Posterior vena cava (tissue), 2 donors: ENCODE results near the gene HMGA1. TPM values are rescaled to one million over a fixed set of nuclear protein-coding genes. Genes with fewer than 3 reads are reported as not detected.
"Not testable (repeated sequence)": the region's sequence is repeated elsewhere in the genome, so short reads cannot be mapped to it uniquely, and the experiment has no call there.

Experiments used
- DNase-seq: peaks from one replicate; pipeline ENCODE4 v3.0.0-alpha.2; 2020; ENCODE audit warnings: low spot score
- intact Hi-C, 2 donors: fragments of 100-400 bp; cut with DNase I; formaldehyde crosslinking; loops; one replicate each; pipeline versions ENCODE4 v1.14.1 to v1.14.2; 2022 to 2023
- total RNA-seq, 2 donors: library from RNA; stranded (reverse); fragmentation: NEBNext Ultra II Directional; extraction: Animal tissue kit (Norgen Biotek cat#: 25700); gene quantifications; one replicate each; pipeline ENCODE4 v1.2.1, GENCODE V29; 2021
- donor health status: DM: yes; HTN: yes; CAD: no.
- donor health status: DM: yes; HTN: yes; CAD: no.

Gene HMGA1
- total RNA-seq, 2 donors from 2014 or later = 11.3 to 39.7 TPM

- intact Hi-C loops = loop anchor here in 1 of 2 donors (5.0 kb wide), 1 partner anchor 165 kb away; no protein-coding TSS in a partner anchor
- DNase-seq = peak; percentile 58
These were observed 11.0 kb downstream of the HMGA1 start for GRCh38 chr6:34247481-34248197.

- intact Hi-C loops = loop anchor here in 1 of 2 donors (5.0 kb wide), 1 partner anchor 164 kb away; no protein-coding TSS in a partner anchor
- DNase-seq = peak; percentile 90
These were observed 11.6 kb downstream of the HMGA1 start for GRCh38 chr6:34248198-34248726.

GRCh38 chr6:34248727-34249468 lies 12.2 kb downstream of the HMGA1 start, which contains the start of gene SMIM29:
Gene SMIM29 (minus strand): TSS chr6:34249006. CDS start chr6:34247791, 1,215 bp downstream.
- intact Hi-C loops = loop anchor here in 1 of 2 donors (5.0 kb wide), 1 partner anchor 163 kb away; no protein-coding TSS in a partner anchor
- DNase-seq = peak; percentile 99

GRCh38 chr6:34249469-34250261 lies 13.0 kb downstream of the HMGA1 start:
- intact Hi-C loops = loop anchor here in 1 of 2 donors (5.0 kb wide), 1 partner anchor 163 kb away; no protein-coding TSS in a partner anchor
- DNase-seq = peak; percentile 58

- intact Hi-C loops, DNase-seq: not testable (repeated sequence)
These were observed 15.7 kb downstream of the HMGA1 start for GRCh38 chr6:34252395-34252794.

- DNase-seq = peak; percentile 4
- intact Hi-C loops = no loop called here
These were observed 22.9 kb downstream of the HMGA1 start for GRCh38 chr6:34259529-34260069.

- intact Hi-C loops = no loop called here
These were observed 24.0 kb downstream of the HMGA1 start for GRCh38 chr6:34260576-34261267.

GRCh38 chr6:34263484-34263883 lies 26.8 kb downstream of the HMGA1 start:
- intact Hi-C loops, DNase-seq: not testable (repeated sequence)

More at GRCh38 chr6:34260576-34261267, 24.0 kb downstream of the HMGA1 start:
- DNase-seq = peak; percentile 54

- intact Hi-C loops = no loop called here
- no peak for DNase-seq
These were observed 31.1 kb downstream of the HMGA1 start for GRCh38 chr6:34267746-34268145.

- intact Hi-C loops, DNase-seq: not testable (repeated sequence)
These were observed 32.5 kb downstream of the HMGA1 start for GRCh38 chr6:34269132-34269531.

- DNase-seq, intact Hi-C loops: not testable (repeated sequence)
These were observed 33.1 kb downstream of the HMGA1 start for GRCh38 chr6:34269658-34270341.

GRCh38 chr6:34272013-34272926 lies 35.6 kb downstream of the HMGA1 start:
- DNase-seq = peak; percentile 81
- intact Hi-C loops = no loop called here

GRCh38 chr6:34273242-34273805 lies 36.7 kb downstream of the HMGA1 start:
- intact Hi-C loops = no loop called here

GRCh38 chr6:34274129-34274528 lies 37.5 kb downstream of the HMGA1 start:
- intact Hi-C loops = no loop called here
- no peak for DNase-seq

More at GRCh38 chr6:34273242-34273805, 36.7 kb downstream of the HMGA1 start:
- DNase-seq = no peak

- no peak for DNase-seq
- intact Hi-C loops = no loop called here
These were observed 38.6 kb downstream of the HMGA1 start for GRCh38 chr6:34275128-34275804.

- DNase-seq = no peak
These were observed 39.5 kb downstream of the HMGA1 start for GRCh38 chr6:34276191-34276590.

More at GRCh38 chr6:34276191-34276590, 39.5 kb downstream of the HMGA1 start:
- intact Hi-C loops = no loop called here
